Lower leg skin (tissue), 3 donors: ENCODE measurements around the gene CALR3.

ENCODE experiments used
- CTCF ChIP-seq, 3 donors: fragments of 450-650 bp; IDR thresholded peaks; one replicate each; pipeline ENCODE4 v1.5.1; 2016; ENCODE audit warnings: antibody characterized with exemption in 3 of 3, mild to moderate bottlenecking in 3 of 3, moderate library complexity in 2 of 3
- POLR2A ChIP-seq, 2 donors: fragments of 450-650 bp; IDR thresholded peaks; one replicate each; pipeline ENCODE4 v1.6.1; 2016 to 2017; ENCODE audit warnings: antibody characterized with exemption in 2 of 2, mild to moderate bottlenecking in 1 of 2, moderate library complexity in 1 of 2

GRCh38 chr19:16520074-16520973, 24.4 kb upstream of the CALR3 start:
- TF ChIP-seq CTCF (IDR thresholded peaks at IDR 0.05) (no peak), POLR2A (IDR thresholded peaks at IDR 0.05) (no peak)
